OCI-LY1 (cell line): ENCODE measurements around the gene NDC80.
A peak's percentile ranks its signal among the peaks of the same experiment; 100 is the strongest.

Source experiments
- H2AFZ ChIP-seq: fragments of 200-600 bp; sonication (generic), shearing (Covaris generic); 2 replicates; pipeline ENCODE4 v1.6.0; 2014; ENCODE audit warnings: antibody characterized with exemption, mild to moderate bottlenecking, low read length
- H3F3A ChIP-seq: fragments of 200-600 bp; sonication (generic), shearing (Covaris generic); 2 replicates; pipeline ENCODE4 v1.6.0; 2014; ENCODE audit warnings: mild to moderate bottlenecking, antibody characterized with exemption, low read length, moderate library complexity; ENCODE audit not compliant: insufficient read depth
- H3K27ac ChIP-seq: fragments of 200-600 bp; sonication (generic); 2 replicates; pipeline ENCODE4 v1.5.1; 2014; ENCODE audit warnings: low read length, mixed run types, mild to moderate bottlenecking, low read depth; ENCODE audit not compliant: poor library complexity, severe bottlenecking
- H3K27me3 ChIP-seq: fragments of 200-600 bp; sonication (generic); 2 replicates; pipeline ENCODE4 v1.6.0; 2014; ENCODE audit warnings: antibody characterized with exemption, mild to moderate bottlenecking, low read length, moderate library complexity; ENCODE audit not compliant: insufficient read depth
- H3K36me3 ChIP-seq: fragments of 200-600 bp; sonication (generic); 2 replicates; pipeline ENCODE4 v1.6.1; 2014; ENCODE audit warnings: mild to moderate bottlenecking, antibody characterized with exemption, low read length, moderate library complexity, mixed read lengths; ENCODE audit not compliant: insufficient read depth
- H3K4me1 ChIP-seq: fragments of 200-600 bp; sonication (generic); 2 replicates; pipeline ENCODE4 v1.5.1; 2014; ENCODE audit warnings: mild to moderate bottlenecking, low read length, moderate library complexity; ENCODE audit not compliant: insufficient read depth, severe bottlenecking
- H3K4me2 ChIP-seq: fragments of 200-600 bp; sonication (generic), shearing (Covaris generic); 2 replicates; pipeline ENCODE4 v1.6.1; 2014; ENCODE audit warnings: low read length
- H3K4me3 ChIP-seq: fragments of 200-600 bp; sonication (generic); 2 replicates; pipeline ENCODE4 v1.5.1; 2014; ENCODE audit warnings: low read length, low read depth, mild to moderate bottlenecking, mixed read lengths; ENCODE audit not compliant: poor library complexity, severe bottlenecking
- H3K79me2 ChIP-seq: fragments of 200-600 bp; shearing (Covaris generic); 2 replicates; pipeline ENCODE4 v1.6.1; 2016; ENCODE audit warnings: mixed run types, low read length, mixed read lengths; ENCODE audit not compliant: insufficient read depth
- H3K9ac ChIP-seq: fragments of 200-600 bp; sonication (generic), shearing (Covaris generic); 2 replicates; pipeline ENCODE4 v1.6.1; 2014; ENCODE audit warnings: mild to moderate bottlenecking, low read length, mixed read lengths
- H3K9me2 ChIP-seq: fragments of 200-600 bp; sonication (generic), shearing (Covaris generic); 2 replicates; pipeline ENCODE4 v1.6.1; 2014; ENCODE audit warnings: low read depth, mild to moderate bottlenecking, low read length, mixed read lengths
- H3K9me3 ChIP-seq: fragments of 200-600 bp; shearing (Covaris generic); 2 replicates; pipeline ENCODE4 v1.6.1; 2014; ENCODE audit warnings: low read length, mixed read lengths
- H4K20me1 ChIP-seq: fragments of 200-600 bp; sonication (generic), shearing (Covaris generic); 2 replicates; pipeline ENCODE4 v1.6.0; 2016; ENCODE audit warnings: mild to moderate bottlenecking, low read length; ENCODE audit not compliant: insufficient read depth
- EZH2 ChIP-seq: fragments of 200-600 bp; sonication (generic), shearing (Covaris generic); IDR thresholded peaks from 2 replicates; pipeline ENCODE4 v1.8.0; 2017; ENCODE audit warnings: borderline replicate concordance, mixed run types, mild to moderate bottlenecking, antibody characterized with exemption, low read length, moderate library complexity, mixed read lengths
- TF ChIP-seq, protein P1 (sequence below): fragments of 200-600 bp; sonication (generic), shearing (Covaris generic); IDR thresholded peaks from 2 replicates; pipeline ENCODE4 v1.5.1; 2017; ENCODE audit warnings: mild to moderate bottlenecking, antibody characterized with exemption, low read length, moderate library complexity, mixed read lengths

The NDC80 gene

DNA sequence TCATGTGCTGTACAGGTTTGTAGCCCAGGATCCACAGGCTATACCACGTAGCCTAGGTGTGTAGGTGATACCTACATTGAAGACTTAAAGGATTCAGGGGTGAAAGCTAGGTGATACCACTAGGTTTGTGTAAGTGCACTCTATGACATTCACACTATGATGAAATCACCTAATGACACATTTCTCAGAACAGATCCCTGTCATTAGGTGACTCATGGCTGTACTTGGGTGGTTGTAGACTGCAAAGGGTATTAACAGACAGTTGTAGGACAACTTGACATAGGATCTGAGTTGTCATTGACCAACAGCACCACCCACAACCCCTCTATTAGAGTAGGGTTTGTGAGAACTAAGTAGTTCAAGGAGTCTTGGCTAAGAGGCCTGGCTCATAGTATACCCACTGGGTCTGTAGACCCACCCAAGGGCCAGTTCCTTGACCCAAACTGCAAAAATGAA, 56.5 kb downstream of the NDC80 start:
- H3K4me1 ChIP-seq: no peaks in the 10 kb centered on the region
- H3K27me3 ChIP-seq: no peaks in the 10 kb centered on the region
- no peaks in the 10 kb centered on the region for H3K36me3 ChIP-seq
- H4K20me1 ChIP-seq: no peaks in the 10 kb centered on the region
- no peak overlapping the region for H3K4me3 ChIP-seq
- no peak overlapping the region for H3K27ac ChIP-seq
- no peak overlapping the region for H3K4me2 ChIP-seq
- TF ChIP-seq EZH2: no peak
- TF ChIP-seq, protein P1, sequence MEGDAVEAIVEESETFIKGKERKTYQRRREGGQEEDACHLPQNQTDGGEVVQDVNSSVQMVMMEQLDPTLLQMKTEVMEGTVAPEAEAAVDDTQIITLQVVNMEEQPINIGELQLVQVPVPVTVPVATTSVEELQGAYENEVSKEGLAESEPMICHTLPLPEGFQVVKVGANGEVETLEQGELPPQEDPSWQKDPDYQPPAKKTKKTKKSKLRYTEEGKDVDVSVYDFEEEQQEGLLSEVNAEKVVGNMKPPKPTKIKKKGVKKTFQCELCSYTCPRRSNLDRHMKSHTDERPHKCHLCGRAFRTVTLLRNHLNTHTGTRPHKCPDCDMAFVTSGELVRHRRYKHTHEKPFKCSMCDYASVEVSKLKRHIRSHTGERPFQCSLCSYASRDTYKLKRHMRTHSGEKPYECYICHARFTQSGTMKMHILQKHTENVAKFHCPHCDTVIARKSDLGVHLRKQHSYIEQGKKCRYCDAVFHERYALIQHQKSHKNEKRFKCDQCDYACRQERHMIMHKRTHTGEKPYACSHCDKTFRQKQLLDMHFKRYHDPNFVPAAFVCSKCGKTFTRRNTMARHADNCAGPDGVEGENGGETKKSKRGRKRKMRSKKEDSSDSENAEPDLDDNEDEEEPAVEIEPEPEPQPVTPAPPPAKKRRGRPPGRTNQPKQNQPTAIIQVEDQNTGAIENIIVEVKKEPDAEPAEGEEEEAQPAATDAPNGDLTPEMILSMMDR: no peak
- H3K9me3 ChIP-seq: no peaks in the 10 kb centered on the region
- no peaks in the 10 kb centered on the region for H3K9me2 ChIP-seq
- no peaks in the 10 kb centered on the region for H3K79me2 ChIP-seq
- H3F3A ChIP-seq: no peaks in the 10 kb centered on the region
- no peak overlapping the region for H3K9ac ChIP-seq
- no peak overlapping the region for H2AFZ ChIP-seq

DNA sequence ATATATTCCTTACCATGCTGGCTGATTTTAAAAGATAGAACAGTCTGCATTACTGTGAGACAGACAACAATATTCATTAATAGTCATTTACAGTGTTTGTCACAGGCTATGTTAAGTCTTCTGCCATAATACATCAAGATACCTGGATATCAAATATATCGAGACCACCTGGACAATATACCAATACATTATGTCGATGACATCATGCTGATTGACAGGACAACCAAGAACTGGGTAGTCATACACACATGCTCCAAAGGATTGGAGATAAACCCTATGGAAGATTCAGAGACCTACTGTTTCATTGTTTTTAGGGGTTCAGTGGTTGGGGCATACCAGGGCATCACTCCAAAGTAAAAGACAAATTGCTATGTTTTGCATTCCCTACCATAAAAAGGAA, 57.6 kb downstream of the NDC80 start:
- H3K27ac ChIP-seq: no peak overlapping the region
- no peak overlapping the region for H3K4me3 ChIP-seq
- TF ChIP-seq, protein P1: no peak
- no peaks in the 10 kb centered on the region for H3F3A ChIP-seq
- H3K4me2 ChIP-seq: no peak overlapping the region
- no peaks in the 10 kb centered on the region for H3K9me2 ChIP-seq
- no peak overlapping the region for H3K9ac ChIP-seq
- H3K9me3 ChIP-seq: no peaks in the 10 kb centered on the region
- H3K36me3 ChIP-seq: no peaks in the 10 kb centered on the region
- H3K27me3 ChIP-seq: no peaks in the 10 kb centered on the region
- no peaks in the 10 kb centered on the region for H3K79me2 ChIP-seq
- no peak overlapping the region for H2AFZ ChIP-seq
- no peaks in the 10 kb centered on the region for H4K20me1 ChIP-seq
- H3K4me1 ChIP-seq: no peaks in the 10 kb centered on the region

DNA sequence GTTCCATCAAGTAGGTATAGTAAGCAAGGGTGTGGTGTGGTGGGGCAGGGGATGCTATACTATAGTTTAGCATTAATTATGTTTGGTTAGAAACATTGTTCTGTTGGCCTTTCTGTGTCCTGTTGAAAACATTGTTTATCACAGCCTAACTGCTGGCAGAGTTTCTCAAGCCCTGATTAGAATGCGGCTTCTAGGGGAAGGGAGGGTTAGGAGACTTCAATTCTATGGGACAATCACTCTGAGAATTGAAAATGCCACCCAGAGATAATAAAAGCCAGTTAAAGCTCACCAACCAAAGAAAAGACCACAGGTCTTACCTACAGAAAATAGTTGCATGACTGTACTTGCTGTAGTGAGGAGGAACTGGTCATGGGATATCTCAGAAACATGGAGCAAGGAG, 64.2 kb downstream of the NDC80 start:
- Histone ChIP-seq H3K4me3 (no peak overlapping the region), H3K36me3 (no peaks in the 10 kb centered on the region), H4K20me1 (no peaks in the 10 kb centered on the region), H3F3A (no peaks in the 10 kb centered on the region), H3K9me3 (no peaks in the 10 kb centered on the region), H3K9ac (no peak overlapping the region), H3K4me2 (no peak overlapping the region), H3K27me3 (no peaks in the 10 kb centered on the region), H3K79me2 (no peaks in the 10 kb centered on the region), H3K27ac (peak overlapping the region; percentile 93), H2AFZ (no peak overlapping the region), H3K9me2 (no peaks in the 10 kb centered on the region), H3K4me1 (peaks cover 32% of the 10 kb centered on the region)
- TF ChIP-seq, protein P1: no peak
- no peak for TF ChIP-seq EZH2
